HG02571 (cell line): Measurements from ENCODE around the gene ABHD6.
"Not testable (repeated sequence)": the region's sequence is repeated elsewhere in the genome, so short reads cannot be mapped to it uniquely, and the experiment has no call there.

ENCODE experiments used
- ATAC-seq: cut with Tn5 transposase; IDR thresholded peaks from one replicate; pipeline ENCODE4 v1.9.1; 2021; ENCODE audit warnings: mild to moderate bottlenecking, moderate library complexity; ENCODE audit not compliant: unreplicated experiment

Gene ABHD6

DNA sequence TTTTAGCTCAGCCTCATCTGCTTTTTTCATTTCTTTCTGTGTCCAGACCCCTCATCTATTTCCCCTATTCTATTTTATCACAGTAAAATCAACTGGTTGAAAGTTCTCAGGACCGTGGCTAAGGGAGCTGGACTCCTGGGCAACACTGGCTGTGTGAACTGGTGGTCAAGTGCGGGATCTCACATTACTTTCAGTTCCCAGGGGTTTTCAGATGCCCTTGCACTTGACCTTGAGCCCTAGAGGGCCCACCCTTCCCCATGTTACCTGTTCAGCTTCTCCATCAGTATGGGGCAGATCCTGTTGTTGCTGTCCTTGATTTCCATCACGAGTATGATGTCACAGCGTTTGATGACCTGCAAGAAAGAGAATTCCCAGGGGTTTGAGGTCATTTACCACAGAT lies 29.6 kb upstream of the ABHD6 start:
- no peak for ATAC-seq

DNA sequence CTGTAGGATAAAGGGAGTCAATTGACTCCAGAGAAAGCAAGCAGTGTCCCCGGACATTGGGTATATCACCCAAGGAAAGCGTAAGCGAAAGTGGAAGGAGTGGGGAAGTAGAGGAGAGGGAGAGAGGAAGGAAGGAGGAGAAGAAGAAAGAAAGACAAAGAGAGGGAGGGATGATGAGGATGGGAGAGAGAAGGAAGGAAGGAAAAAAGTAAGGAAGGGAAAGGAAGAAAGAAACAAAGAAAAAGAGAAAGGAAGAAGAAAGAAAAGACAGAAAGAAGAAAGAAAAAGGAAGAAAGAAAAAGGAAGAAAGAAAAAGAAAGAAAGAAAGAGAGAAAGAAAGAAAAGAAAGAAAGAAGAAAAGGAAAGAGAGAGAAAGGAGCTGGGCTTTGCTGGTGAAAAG lies 27.7 kb upstream of the ABHD6 start:
- no peak for ATAC-seq

DNA sequence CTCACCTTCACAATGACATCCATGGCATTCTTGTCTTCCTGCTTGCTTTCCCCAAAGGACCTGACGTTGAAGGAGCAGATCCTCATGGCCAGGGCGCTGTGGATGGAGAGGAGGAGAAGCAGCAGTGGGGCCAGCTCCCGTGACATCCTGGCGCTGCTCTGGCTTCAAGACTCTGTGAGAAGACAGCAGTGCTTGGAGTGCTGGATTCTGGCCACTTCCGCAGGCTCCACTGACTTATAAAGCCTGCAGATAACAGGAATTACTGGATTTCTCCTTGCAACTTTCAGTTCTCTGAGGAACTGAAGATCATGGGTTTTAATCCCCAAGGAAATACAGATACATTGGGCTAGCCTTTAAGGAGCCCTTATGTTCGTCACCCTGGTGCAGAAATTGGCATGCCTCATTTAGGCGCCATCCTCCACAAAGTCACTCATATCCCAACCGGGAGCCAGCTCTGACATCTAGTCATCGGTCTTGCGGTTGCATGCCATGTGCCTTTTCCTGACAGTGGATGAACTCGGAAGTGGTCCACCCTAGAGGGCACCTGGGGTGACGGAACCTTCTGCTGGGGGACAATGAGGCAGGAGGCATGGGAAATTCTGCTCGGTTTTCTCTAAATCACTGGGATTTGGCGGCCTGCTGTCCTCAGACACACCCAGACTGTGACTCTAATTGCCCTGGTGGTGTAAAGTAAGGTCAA lies 26.7 kb upstream of the ABHD6 start, which contains the start of gene DNASE1L3:
TSS of gene DNASE1L3 (minus strand) at position 212 of the 700 bp plus-strand sequence. CDS start at position 146, 66 bp downstream.
- no peak for ATAC-seq

DNA sequence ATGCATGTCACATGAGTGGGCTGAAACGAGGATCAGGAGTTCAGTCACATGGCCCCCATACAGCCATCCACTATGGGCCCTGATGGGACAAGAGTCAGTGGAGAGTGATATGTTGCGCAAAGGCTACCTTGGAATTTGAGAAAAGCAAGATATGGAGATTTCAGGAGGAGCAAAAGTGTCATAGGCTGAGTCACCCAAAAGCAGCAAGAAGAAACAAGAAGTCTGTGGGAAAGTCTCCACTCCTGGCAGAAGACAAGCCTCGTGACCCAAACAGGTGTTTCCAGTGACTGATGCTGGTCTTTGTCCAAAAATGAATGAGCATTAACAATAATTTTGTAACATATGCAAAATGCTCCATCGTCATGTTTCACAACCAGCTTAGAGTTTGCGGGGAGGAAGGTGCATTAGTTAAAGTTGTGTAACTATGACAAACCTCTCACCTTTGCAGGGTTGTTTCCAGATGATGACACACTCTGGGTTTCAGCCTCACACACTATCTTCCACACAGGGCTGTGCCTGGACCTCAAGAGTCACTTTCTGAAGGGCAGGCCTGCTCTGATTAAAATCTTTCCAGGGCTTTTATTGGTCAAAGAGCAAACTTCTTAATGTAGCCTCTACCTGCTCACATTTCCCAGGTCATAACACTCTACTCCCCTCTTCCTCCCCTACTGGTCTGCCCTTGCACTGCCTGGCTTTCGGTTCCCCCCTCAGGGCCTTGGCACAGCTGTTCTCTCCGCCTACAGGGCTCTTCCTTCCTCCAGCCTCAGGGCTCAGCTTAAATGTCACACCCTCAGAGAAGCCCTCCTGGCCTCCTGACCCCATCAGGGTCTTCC lies 22.9 kb upstream of the ABHD6 start:
- ATAC-seq: peak; percentile 77

DNA sequence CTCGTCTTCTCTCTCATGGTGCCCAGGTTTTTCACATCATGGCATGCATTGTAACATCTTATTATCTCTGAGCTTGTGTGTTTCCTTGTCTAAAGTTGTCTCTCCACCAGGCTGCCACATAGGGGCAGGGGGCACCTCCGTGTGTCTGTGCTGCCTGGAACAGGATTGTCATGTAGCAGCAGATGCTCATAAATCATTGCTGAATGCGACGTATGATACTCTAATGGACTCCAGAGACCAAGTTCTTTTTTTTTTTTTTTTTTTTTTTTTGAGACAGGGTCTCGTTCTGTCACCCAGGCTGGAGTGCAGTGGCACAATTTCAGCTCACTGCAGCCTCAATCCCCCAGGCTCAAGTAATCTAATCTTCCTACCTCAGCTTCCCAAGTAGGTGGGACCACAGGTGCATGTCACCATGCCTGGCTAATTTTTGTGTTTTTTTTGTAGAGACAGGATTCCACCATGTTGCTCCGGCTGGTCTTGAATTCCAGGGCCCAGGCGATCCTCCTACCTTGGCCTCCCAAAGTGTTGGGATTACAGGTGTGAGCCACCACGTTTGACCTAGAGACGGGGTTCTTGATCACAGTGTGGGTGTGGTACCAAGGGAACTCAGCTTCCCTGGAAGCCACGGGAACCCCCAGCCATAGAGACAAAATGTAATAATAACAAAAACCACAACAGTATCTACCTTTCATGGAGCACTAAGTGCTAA lies 22.1 kb upstream of the ABHD6 start:
- no peak for ATAC-seq

DNA sequence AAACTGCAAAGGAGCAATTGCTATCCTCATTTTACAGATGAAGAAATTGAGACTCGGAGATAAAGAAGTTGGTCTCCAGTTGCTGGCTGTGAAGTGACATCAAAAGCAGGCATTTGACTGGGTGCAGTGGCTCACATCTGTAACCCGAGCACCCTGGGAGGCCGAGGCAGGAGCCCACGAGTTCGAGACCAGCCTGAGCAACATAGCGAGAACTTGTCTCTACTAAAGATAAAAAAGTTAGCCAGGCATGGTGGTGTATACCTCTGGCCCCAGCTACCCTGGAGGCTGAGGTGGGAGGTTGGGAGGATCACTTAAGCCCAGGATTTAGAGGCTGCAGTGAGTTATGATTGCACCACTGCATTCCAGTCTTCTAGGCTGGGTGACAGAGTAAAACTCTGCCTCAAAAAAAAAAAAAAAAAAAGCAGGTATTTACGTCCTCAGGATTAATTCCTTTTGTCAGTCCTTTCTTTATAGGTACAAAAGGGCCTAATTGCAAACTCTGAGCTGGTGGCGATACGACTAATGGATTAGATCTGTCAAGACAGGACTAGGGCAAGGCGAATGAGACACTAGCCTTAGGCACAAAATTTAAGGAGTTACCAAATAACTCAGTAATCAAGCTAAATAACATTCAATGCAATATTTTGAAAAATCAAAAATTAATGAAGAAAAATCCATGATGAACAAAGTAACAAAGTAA lies 20.9 kb upstream of the ABHD6 start:
- ATAC-seq: no peak

DNA sequence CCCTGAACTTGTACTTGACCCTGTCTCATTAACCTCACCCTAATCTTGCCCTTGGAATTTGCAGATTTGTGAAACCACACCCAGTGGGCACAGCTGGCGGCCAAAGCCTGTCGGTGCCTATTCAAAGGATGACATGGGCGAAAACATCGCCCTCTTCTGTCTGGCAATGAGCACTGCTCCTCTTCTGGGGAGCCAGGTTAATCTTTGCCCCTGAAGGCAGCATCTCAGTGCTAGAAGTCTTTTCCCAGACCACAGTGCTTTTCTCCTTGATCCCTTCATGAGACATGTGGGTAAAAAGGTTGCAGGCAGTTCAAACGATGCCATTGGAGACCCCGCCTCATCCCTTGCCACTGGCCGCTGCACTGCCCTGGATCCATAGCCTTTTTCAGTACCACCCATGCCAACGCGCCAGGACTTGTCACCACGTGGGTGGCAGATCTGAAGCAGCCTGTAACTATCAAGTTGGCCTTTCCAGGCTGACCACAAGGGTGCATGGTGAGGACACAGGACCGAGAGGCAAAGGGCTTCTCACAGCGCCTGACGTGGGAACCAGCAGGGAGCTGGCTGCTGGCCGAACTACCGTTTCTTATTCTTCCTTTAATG lies 20.3 kb upstream of the ABHD6 start:
- peak; percentile 38 for ATAC-seq

DNA sequence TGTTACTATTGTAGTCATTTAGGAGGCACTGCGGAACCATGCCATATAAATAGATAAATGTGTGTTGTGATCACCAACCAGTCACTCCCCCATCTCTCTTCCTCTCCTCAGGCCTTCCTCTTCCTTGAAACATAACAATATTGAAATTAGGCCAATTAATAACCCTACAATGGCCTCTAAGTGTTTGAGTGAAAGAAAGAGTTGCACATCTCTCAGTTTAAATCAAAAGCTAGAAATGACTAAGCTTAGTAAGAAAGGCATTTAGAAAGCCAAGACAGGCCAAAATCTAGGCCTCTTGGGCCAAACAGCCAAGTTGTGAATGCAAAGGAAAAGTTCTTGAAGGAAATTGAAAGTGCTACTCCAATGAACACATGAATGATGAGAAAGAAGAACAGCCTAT lies 18.7 kb upstream of the ABHD6 start:
- no peak for ATAC-seq

DNA sequence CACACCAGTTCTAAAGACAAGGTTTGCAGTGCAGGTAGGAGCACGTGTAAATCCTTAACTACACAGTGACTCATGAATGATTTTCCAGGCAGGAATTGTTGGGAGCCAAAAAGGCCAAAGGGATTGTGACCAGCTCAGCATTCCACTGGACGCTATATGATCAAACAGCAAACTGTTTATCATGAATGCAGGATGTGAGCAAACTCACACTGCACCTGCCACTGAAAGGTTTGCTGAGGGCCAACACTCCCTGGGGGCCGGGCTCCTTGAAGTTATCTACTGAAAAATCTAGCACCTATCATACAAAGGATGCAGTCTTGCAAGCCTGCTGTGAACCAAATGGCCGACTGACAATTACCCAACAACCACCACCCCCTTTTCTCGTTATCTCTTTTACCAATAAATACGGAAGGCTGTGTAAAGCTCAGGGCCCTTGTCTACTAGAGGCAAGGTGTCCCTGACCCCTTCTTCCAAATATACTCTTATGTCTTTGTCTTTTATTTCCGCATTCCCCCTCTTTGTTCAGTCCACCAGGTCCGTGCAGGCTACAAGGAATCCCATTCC lies 15.3 kb upstream of the ABHD6 start:
- no peak for ATAC-seq

DNA sequence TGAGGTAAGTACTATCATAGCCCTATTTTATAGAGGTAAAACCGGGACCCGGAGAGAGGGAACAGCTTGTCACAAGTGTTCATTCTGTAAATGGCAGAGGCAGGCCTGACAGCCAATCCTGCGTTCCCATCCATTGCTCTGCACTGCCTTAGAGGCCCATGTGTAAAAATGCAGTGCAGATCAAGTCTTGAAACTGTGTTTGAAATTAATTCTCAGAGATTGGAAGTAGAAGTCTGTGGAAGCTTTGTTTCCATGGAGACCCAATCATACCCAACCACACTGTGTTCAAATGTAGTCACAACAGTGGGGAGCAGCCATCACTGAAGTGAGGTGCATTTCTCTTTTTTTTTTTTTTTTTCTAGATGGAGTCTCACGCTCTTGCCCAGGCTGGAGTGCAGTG lies 13.7 kb upstream of the ABHD6 start:
- no peak for ATAC-seq

DNA sequence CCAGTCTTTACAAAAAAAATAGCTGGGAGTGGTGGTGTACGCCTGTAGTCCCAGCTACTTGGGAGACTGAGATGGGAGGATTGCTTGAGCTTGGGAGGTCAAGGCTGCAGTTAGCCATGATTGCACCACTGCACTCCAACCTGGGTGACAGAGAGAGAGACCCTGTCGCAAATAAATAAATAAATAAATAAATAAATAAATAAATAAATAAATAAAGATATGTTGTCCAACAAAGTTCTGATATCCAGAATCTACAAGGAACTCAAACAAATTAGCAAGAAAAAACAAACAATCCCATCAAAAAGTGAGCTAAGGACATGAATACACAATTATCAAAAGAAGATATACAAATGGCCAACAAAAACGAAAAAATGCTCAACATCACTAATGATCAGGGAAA lies 9.7 kb upstream of the ABHD6 start:
- not testable (repeated sequence) for ATAC-seq

DNA sequence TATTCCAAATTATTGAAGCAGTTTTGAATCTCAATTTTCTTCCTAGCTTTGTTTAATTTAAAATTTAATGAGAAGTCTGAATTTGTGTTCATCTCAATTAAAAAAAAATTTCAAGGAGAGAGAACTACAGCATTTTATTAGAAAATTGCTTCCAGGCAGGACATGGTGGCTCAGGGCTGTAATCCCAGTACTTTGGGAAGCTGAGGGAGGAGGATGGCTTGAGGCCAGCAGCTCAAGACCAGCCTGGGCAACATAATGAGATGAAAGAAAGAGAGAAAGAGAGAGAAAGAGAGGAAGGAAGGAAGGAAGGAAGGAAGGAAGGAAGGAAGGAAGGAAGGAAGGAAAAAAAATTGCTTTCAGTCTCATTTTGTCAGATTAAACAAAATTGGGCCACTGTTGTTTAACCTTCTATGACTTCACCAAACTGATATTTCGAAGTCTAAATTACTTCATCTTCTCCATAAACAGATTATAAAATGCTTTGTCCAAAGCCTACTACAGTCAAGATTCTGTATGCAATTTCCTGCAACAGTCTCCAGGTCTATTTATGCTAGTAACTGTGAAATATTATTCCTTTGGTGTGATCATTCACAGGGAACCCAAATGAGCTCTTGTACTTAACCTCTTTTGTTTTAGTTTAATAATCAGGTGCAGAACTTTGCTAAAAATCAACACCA lies 6.6 kb upstream of the ABHD6 start:
- ATAC-seq: no peak

DNA sequence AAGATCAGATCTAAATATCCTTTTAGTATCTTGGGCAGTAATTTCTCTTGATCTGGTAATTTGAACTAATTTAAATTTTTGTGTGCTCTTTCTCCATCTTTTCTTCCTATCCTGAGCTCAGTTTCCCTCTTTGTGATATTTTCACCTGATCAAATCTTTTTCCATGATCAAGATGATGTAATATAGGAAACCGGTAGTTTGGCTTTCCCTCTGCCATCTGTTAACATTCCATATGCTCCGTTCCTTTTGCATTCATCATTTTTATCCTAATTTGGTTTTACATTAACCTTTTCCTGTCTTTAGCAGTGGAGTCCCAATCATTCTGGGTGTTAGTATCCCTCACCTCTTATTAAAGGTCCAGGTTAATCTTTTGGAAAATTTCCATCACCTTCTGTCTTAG lies 5.9 kb upstream of the ABHD6 start:
- no peak for ATAC-seq

DNA sequence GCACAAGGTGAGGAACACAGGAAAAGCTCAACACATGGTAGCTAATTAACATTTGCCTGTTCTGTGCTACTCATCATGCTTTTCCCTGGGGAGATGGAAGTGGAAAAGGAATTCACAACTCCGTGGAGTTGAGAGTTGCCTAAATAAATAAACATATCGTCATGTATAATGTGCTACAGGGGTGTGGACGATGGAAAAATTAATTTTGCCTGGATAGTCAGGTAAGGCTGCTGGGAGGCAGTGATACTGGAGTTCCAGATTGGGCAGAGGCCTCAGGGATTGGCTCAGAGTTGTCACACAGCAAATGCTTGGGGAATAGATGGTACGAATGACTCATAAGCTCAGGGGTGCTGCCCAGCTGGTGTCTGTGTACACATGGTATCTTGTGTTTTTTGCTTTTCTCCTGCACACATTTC lies 3.1 kb upstream of the ABHD6 start:
- ATAC-seq: no peak

DNA sequence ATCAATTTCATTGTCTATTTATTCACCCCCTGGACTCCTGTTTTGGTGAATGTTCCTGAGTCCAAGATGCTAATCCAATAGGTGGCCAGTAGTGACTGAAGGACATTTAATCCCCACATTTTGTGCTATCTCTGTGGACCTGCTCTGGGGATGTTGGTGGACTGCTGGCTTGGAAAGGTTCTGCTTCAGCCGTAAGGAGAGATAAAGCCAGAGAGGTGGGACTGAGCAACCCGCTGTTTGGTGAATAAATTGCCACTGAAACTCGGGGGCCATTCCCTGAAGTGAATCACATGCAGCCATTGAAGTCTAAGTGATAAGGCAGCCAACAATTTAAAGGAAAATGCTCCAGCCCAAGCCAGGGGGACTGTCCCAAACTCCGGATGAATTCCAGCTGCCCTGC lies 1.6 kb upstream of the ABHD6 start:
- no peak for ATAC-seq

DNA sequence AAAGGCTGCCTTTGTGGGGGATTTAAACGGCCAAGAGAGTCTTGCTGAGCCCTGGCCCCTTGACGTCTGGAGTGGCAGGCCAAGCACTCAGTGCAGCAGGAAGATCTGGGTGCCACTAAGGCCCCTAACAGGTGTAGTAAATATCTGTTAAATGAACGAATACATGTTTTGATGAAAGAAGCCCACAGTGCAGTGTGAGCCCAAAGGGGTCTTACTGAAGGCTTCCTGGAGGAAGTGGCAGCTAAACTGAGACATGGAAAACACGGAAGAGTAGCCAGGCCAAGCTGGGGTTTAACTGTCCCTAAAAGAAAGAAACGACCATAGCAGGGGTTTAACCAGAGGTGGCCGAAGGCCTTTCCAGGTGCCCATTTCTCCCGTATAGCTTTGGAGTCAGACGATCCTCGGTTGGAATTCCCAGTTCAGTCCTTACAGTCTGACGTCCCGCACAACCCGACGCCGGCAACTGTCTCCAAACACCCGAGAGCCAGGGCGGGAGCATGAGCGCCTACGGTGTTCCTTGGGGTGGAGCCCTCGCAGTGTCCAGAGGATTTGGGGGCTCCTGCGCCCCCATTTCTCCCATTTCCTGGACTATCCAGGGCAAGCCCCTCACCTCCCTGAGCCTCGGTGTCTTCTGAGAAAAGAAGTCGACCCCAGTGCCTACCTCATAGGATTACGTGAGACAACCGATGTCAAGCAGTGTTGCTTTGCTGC lies 910 bp upstream of the ABHD6 start:
- ATAC-seq: no peak

DNA sequence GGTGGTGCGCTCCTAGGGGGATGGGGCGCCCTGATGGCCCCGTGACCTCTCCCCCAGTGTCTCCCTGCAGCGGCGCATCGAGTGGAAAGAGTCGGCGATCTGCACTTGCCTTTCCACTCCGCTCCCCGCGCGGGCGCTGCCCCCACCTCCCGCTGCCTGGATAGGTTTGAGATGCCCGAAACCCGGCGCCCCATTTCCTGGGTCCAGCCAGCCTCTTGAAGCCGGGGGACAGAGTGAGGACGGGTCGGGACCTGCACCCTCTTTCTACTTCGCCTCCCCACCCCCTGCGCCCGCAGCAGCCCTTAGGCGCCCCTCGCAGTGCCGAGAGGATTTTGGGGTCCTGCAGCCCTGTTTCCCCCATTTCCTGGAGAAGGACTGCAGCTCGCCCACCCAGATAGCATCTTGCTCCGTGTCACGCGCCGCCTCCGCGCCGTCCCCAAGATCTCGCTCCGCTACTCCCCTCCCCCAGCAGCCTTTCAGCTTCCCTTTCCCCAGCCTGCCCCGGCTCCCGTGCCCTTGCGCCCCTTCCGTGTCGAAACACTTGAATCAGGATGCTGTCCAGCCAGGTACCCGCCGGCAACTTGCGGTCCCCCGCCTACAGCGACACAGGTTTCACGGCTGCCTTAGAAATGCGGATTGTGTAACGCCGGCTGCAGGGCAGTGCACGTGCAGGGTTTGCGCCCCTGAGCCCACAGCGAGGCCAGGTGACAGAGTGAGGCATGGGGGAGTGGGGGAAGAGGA lies 519 bp downstream of the ABHD6 start:
- peak; percentile 30 for ATAC-seq

DNA sequence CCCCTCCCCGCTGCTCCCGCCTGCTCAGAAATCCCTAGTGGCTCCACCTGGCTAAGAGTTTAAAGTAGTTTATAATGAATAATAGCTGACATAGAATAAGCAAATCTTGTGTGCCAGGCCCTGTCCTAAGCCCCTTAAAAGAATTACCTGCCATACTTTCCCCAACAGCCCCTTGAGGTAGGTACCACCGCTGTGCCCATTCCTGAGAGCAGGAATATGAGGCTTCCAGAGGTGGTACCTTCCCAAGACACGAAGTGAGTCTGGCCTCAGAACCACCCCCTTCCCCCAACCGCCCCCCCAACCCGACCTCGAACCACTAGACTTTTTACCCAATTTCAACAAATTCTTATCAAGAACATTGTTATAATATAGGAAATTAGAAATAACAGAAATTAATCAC lies 1.2 kb downstream of the ABHD6 start:
- ATAC-seq: no peak
